Measurements from ENCODE around the gene MYRF.

- TF ChIP-seq EZH2 (IDR thresholded peaks at IDR 0.05) (no peak), POLR2AphosphoS5 (IDR thresholded peaks at IDR 0.05; ENCODE audit: borderline replicate concordance, low read depth, low read length) (no peak)
These were observed 40.1 kb upstream of the MYRF start for GRCh38 chr11:61712314-61712713.

All from SK-N-MC (cell line).